Activated gamma-delta T cell (primary cell): ENCODE data around the gene ORC3.
"Not testable (repeated sequence)": the region's sequence is repeated elsewhere in the genome, so short reads cannot be mapped to it uniquely, and the experiment has no call there.

Source experiments
- DNase-seq: peaks from one replicate; lab custom pipeline; 2025; lab: John Stamatoyannopoulos, UW

ORC3 gene

GRCh38 chr6:87600576-87600975 is 10.6 kb downstream of the ORC3 start:
- DNase-seq = no peak

GRCh38 chr6:87606199-87606598 is 16.3 kb downstream of the ORC3 start:
- no peak for DNase-seq

- DNase-seq = no peak
Measured at GRCh38 chr6:87608802-87609201, 18.9 kb downstream of the ORC3 start.

GRCh38 chr6:87613018-87613417 is 23.1 kb downstream of the ORC3 start:
- not testable (repeated sequence) for DNase-seq

- no peak for DNase-seq
Measured at GRCh38 chr6:87617405-87617804, 27.5 kb downstream of the ORC3 start.

- no peak for DNase-seq
Measured at GRCh38 chr6:87618531-87618930, 28.6 kb downstream of the ORC3 start.

- DNase-seq = no peak
Measured at GRCh38 chr6:87623248-87623647, 33.3 kb downstream of the ORC3 start.

GRCh38 chr6:87628424-87628823 is 38.5 kb downstream of the ORC3 start:
- DNase-seq = no peak

- DNase-seq = no peak
Measured at GRCh38 chr6:87628881-87629280, 38.9 kb downstream of the ORC3 start.

GRCh38 chr6:87630746-87631145 is 40.8 kb downstream of the ORC3 start:
- no peak for DNase-seq

GRCh38 chr6:87633851-87634250 is 43.9 kb downstream of the ORC3 start:
- no peak for DNase-seq

GRCh38 chr6:87636315-87636714 is 46.4 kb downstream of the ORC3 start:
- no peak for DNase-seq

- DNase-seq = no peak
Measured at GRCh38 chr6:87637106-87637505, 47.2 kb downstream of the ORC3 start.

GRCh38 chr6:87639373-87639772 is 49.4 kb downstream of the ORC3 start:
- no peak for DNase-seq

GRCh38 chr6:87641065-87641692 is 51.2 kb downstream of the ORC3 start:
- DNase-seq = no peak

GRCh38 chr6:87645080-87645479 is 55.1 kb downstream of the ORC3 start:
- no peak for DNase-seq

GRCh38 chr6:87653074-87653962 is 63.4 kb downstream of the ORC3 start:
- no peak for DNase-seq

GRCh38 chr6:87654122-87654521 is 64.2 kb downstream of the ORC3 start:
- no peak for DNase-seq

- DNase-seq = no peak
Measured at GRCh38 chr6:87654875-87655454, 65.0 kb downstream of the ORC3 start.

- no peak for DNase-seq
Measured at GRCh38 chr6:87655824-87656223, 65.9 kb downstream of the ORC3 start.

GRCh38 chr6:87656857-87657256 is 66.9 kb downstream of the ORC3 start:
- no peak for DNase-seq

GRCh38 chr6:87658516-87658915 is 68.6 kb downstream of the ORC3 start:
- DNase-seq = no peak
